ENCODE measurements around the gene PGC. TPM values are rescaled to one million over a fixed set of nuclear protein-coding genes. Genes with fewer than 3 reads are reported as not detected.

Gene PGC
- total RNA-seq, 1 donor from 2014 or later = not detected

DNA sequence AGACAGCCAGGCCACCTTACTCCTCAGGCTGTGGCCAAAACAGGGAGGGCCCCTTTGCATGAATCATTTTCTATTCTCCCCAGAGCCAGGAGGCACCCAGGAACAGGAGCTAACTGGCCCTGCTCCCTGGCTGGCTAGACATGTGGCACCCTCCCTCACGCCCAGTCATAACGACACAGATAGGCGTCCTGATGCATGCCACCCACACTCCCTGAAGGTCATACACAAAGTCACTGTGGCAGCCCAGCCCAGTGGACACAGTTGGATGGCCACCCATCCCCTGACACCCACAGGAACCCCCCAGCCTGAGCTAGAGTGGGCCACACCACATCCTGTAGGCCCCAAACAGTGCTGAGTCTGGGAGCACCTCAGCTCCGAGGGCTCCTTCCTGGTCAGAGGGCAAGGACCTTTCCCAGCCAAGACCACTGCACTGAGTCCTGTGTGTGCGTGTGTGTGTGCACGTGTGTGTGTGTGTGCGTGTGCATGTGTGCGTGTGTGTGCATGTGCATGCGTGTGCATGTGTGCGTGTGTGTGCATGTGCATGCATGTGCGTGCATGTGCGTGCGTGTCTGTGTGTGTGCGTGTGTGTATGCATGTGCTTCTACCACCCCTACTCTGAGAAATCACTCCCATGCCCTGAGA is 33.4 kb downstream of the PGC start:
- TF ChIP-seq CTCF (IDR thresholded peaks at IDR 0.05; ENCODE audit: unreplicated experiment) = no peak
- Mint-ChIP-seq H3K27me3 (ENCODE audit: low read depth) (peaks cover 8% of the 10 kb centered on the region), H3K36me3 (no peaks in the 10 kb centered on the region), H3K9me3 (no peaks in the 10 kb centered on the region), H3K4me3 (no peak overlapping the region), H3K27ac (no peak overlapping the region), H3K4me1 (peaks cover 9% of the 10 kb centered on the region)
- no peak for DNase-seq (ENCODE audit: low spot score in 2 of 2, unreplicated experiment in 2 of 2)

GRCh38 chr6:41713159-41713649 is 34.0 kb downstream of the PGC start:
- Mint-ChIP-seq H3K4me1 (peaks cover 9% of the 10 kb centered on the region), H3K27ac (no peak overlapping the region), H3K9me3 (no peaks in the 10 kb centered on the region), H3K4me3 (no peak overlapping the region), H3K36me3 (no peaks in the 10 kb centered on the region), H3K27me3 (ENCODE audit: low read depth) (peaks cover 12% of the 10 kb centered on the region)
- DNase-seq (ENCODE audit: low spot score in 2 of 2, unreplicated experiment in 2 of 2) = no peak
- no peak for TF ChIP-seq CTCF (IDR thresholded peaks at IDR 0.05; ENCODE audit: unreplicated experiment)

DNA sequence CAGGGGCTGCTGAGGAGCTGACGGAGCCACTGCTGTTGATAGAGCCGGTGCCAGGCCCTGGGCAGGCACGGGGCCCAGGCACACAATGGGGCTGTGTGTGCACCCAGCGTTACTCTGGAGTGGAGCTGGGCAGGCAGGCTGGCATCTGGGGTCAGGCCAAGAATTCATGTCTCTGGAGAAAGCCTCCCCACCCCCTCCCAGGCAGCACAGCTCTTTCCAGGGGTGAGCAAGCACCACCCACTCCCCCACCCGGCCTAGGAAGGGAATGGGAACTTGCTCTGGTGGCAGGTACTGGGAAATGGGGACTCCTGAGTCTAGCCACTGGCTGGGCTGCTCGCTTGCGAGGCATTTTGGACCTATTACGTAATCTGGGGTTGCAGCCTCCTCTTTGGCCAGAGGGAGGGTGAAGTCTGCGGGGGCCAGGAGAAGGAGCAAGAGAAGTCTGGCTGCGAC is 34.5 kb downstream of the PGC start:
- Mint-ChIP-seq H3K4me1 (peaks cover 9% of the 10 kb centered on the region), H3K27ac (no peak overlapping the region), H3K36me3 (no peaks in the 10 kb centered on the region), H3K9me3 (no peaks in the 10 kb centered on the region), H3K27me3 (ENCODE audit: low read depth) (peaks cover 12% of the 10 kb centered on the region), H3K4me3 (no peak overlapping the region)
- TF ChIP-seq CTCF (IDR thresholded peaks at IDR 0.05; ENCODE audit: unreplicated experiment) = no peak
- DNase-seq (ENCODE audit: low spot score in 2 of 2, unreplicated experiment in 2 of 2) = no peak

DNA sequence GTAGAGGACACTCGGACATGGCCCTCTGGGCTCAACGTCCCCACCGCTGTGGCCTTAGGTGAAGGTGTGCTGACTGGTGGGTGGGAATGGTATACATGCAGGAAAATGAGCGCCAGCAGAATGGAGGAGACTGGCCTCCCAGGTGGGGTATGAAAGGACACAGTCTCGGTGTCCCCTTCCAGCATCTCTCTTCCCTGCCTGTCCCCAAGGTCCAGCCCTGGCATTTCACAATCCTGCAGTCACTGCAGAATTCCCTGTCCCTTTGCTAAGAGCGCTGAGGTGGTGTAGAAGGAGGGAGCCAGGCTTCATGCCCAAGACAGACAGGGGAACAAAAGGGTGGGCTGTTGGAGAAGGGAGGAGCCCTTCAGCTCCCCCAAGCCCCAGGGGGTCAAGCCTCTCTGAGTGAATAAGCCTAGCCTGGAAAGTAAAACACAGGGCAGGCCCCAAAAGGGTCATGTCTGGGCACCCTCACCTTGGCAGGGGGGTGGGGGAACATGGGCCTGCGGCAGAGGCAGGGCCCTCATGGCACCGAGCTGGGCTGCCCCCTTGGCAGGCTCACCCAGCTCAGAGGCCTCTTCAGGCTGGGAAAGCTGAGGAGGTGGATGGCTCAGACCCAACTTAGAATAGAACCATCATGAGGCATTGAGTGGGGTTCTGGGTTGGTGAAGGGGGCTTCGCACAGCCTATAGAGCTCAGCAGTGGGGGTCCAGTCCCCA is 35.7 kb downstream of the PGC start:
- TF ChIP-seq CTCF (IDR thresholded peaks at IDR 0.05; ENCODE audit: unreplicated experiment) = no peak
- Mint-ChIP-seq H3K36me3 (no peaks in the 10 kb centered on the region), H3K4me1 (no peaks in the 10 kb centered on the region), H3K27ac (no peak overlapping the region), H3K4me3 (no peak overlapping the region), H3K9me3 (no peaks in the 10 kb centered on the region), H3K27me3 (ENCODE audit: low read depth) (peaks cover 14% of the 10 kb centered on the region)
- no peak for DNase-seq (ENCODE audit: low spot score in 2 of 2, unreplicated experiment in 2 of 2)

- Mint-ChIP-seq H3K27ac (no peak overlapping the region), H3K9me3 (no peaks in the 10 kb centered on the region), H3K27me3 (ENCODE audit: low read depth) (peaks cover 14% of the 10 kb centered on the region), H3K4me3 (no peak overlapping the region), H3K4me1 (no peaks in the 10 kb centered on the region), H3K36me3 (no peaks in the 10 kb centered on the region)
- no peak for DNase-seq (ENCODE audit: low spot score in 2 of 2, unreplicated experiment in 2 of 2)
- no peak for TF ChIP-seq CTCF (IDR thresholded peaks at IDR 0.05; ENCODE audit: unreplicated experiment)
Measured at GRCh38 chr6:41709375-41709774, 37.8 kb downstream of the PGC start.

Measured in mesothelial cell of epicardium (in vitro differentiated cells).